GM21717 (cell line): ENCODE measurements around the gene COL4A1.
"Not testable (repeated sequence)": the region's sequence is repeated elsewhere in the genome, so short reads cannot be mapped to it uniquely, and the experiment has no call there.

Experiments used
- ATAC-seq: cut with Tn5 transposase; IDR thresholded peaks from one replicate; pipeline ENCODE4 v1.9.1; 2021; ENCODE audit warnings: mild to moderate bottlenecking, moderate library complexity; ENCODE audit not compliant: unreplicated experiment

Gene COL4A1

DNA sequence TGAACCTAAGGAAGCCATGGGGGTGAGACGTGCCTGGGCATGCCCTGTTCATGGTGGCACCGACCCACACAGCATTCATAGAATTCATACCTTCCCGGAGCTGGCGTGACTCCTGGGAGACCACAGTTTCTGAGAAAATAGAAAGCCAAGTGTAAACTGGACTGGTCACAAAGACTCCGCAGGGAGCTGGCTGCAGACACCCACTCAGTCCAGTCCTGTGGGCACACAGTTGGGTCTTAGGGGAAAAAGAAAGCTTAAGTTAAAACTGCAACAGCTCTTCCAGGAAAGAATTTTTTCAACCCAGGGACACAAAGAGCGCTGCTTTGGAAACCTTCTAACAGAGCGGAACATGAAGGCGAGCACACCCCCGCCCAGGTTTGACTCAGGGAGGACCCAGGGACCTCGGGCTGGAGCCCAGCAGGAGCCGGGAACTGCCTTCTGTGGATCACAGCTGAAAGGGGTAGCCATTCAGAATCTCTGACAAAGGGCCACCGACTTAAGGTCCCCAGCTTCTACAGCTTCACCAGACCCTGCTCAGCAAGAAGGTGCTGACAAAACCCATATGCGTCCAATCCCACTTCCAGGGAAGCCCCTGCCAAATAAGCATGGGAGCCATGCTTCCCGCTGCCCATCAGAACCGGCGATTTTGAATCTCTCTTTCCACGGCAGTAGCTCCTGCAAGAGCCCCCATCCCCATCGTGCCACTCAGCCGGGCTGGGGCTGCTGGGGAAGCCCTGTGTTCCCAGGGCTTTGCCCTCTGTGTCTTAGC is 183.7 kb downstream of the COL4A1 start:
- ATAC-seq: no peak

GRCh38 chr13:110121422-110122083 is 185.4 kb downstream of the COL4A1 start:
- ATAC-seq: no peak

GRCh38 chr13:110119935-110120905 is 186.7 kb downstream of the COL4A1 start:
- ATAC-seq: no peak

- ATAC-seq: no peak
These were observed 188.9 kb downstream of the COL4A1 start for GRCh38 chr13:110118106-110118505.

GRCh38 chr13:110116072-110116487 is 190.9 kb downstream of the COL4A1 start:
- ATAC-seq: no peak

- no peak for ATAC-seq
These were observed 191.4 kb downstream of the COL4A1 start for GRCh38 chr13:110115591-110115990.

DNA sequence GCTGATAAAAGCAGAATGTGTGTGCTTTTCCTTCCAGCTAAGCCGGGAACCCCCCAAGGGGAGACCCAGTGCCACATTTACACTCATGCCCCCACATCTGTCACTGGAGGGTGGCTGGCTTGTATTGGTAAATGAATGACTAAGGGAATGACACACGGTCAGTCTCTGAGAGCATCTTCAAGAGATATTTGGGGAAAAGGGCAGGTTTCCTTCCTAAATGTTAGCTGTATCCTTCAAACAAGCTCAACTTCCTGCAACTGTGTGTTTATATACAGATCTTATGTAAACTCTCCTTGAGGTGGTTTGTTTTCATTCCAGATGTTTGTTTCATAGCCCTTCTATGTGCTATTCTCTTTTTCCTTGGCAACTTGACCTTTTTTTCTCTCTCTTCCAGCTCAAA is 192.6 kb downstream of the COL4A1 start:
- ATAC-seq: no peak

GRCh38 chr13:110113284-110113764 is 193.6 kb downstream of the COL4A1 start:
- no peak for ATAC-seq

- not testable (repeated sequence) for ATAC-seq
These were observed 194.6 kb downstream of the COL4A1 start for GRCh38 chr13:110112379-110112778.

GRCh38 chr13:110110783-110111182 is 196.2 kb downstream of the COL4A1 start:
- no peak for ATAC-seq

DNA sequence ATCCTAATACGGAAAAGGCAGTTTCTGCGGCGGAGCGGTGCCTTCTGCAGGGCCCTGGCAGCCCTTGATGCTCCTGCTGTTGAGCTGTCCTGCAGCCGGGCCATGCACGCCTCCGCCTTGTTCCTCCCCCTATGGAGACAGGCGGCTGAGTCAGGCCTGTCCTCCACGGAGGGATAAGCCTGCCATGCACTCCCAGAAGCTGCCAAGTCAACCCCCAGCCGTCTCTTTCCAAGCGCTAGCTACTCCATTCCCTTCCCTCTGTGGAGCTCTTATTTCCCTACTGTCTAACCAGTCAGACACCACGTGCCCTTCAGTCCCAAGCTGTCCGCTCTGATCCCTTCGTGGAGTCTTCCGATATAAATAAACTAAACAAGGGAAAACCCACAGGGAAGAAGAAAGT is 197.0 kb downstream of the COL4A1 start:
- ATAC-seq: no peak

GRCh38 chr13:110109140-110109783 is 197.7 kb downstream of the COL4A1 start:
- ATAC-seq: no peak

GRCh38 chr13:110108348-110109139 is 198.4 kb downstream of the COL4A1 start:
- no peak for ATAC-seq

DNA sequence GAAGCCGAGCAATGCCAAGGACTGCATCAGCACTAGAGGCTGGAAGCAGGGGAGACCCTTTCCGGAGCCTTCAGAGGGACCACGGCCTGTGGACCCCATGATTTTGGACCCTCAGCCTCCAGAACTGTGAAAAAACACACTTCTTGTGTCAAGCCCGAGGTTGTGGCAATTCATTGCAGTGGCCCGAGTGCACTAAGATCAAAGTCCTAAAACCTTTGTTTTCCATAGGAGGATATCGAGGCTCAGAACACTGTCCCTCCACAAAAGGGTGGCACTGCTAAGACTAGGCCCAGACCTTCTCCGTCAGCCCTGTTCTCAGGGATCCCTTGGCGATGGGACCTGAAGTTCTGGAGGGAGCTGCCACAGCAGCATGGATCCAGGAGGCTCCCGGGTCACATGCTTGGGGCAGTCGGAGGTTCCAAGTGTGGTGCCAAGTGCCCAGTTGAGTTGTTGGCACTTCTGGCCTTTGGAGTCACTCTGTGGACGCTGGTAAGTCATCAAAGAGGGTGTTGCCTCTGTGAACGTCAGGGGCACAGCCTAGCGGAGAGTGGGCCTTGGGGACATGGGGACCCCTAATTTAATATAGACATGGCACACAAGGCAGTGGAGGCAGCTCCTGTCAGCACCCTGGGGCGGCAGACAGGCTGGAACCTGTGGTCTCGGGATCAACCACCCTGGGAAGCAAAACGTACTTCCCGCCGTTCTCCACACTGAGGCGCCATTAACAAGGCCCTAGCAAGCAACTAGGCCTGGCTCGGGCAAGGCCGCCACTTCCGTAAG is 199.2 kb downstream of the COL4A1 start:
- ATAC-seq: no peak

GRCh38 chr13:110106726-110107125 is 200.2 kb downstream of the COL4A1 start:
- ATAC-seq: no peak

GRCh38 chr13:110105136-110105535 is 201.8 kb downstream of the COL4A1 start:
- no peak for ATAC-seq

DNA sequence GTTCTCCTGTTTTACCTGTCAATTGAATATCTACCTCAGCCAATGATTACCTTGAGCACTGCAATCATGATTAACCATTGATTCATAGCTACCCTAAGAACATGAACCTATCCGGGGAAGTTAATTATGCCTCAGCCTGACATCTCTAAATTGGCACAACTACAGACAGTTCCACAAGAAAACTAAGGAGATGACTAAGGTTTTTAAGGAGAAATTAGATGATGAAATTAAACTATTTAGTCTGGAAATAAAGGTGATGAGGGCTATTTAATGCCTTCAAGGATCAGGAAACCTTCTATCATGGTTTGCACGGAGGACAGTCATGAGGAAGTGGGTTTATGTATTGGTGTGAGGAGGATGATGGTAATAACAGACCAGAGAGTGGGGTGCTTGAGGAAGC is 203.4 kb downstream of the COL4A1 start:
- ATAC-seq: no peak

GRCh38 chr13:110103026-110103425 is 203.9 kb downstream of the COL4A1 start:
- ATAC-seq: no peak

GRCh38 chr13:110102053-110102452 is 204.9 kb downstream of the COL4A1 start:
- no peak for ATAC-seq
